ENCODE measurements around the gene DCUN1D2. TPM values are rescaled to one million over a fixed set of nuclear protein-coding genes. Genes with fewer than 3 reads are reported as not detected.
"Not testable (repeated sequence)": the region's sequence is repeated elsewhere in the genome, so short reads cannot be mapped to it uniquely, and the experiment has no call there.

The DCUN1D2 gene
- total and polyA plus RNA-seq, 3 donors from 2014 or later, result 16.3 to 78.5 (median 65.9) TPM

GRCh38 chr13:113528813-113529180 is 38.3 kb upstream of the DCUN1D2 start:
- TF ChIP-seq POLR2A (IDR thresholded peaks at IDR 0.05) (no peak), CTCF (IDR thresholded peaks at IDR 0.05) (no peak)
- H3K27me3 ChIP-seq, result no peaks in the 10 kb centered on the region
- H3K4me1 ChIP-seq, result peaks cover 19% of the 10 kb centered on the region
- H3K36me3 ChIP-seq (ENCODE audit: low read depth, missing control alignments), result no peaks in the 10 kb centered on the region
- intact Hi-C loops (cut with DNase I; ENCODE audit: low total_unique reads), result no loop called here
- no peaks in the 10 kb centered on the region for H3K9me3 ChIP-seq
- no peak overlapping the region for H3K27ac ChIP-seq
- H3K4me3 ChIP-seq, result no peak overlapping the region
- 90 to 93% methylated on average over 10 of the region's 10 CpGs for WGBS, 2 donors
- DNase-seq, result no peak

DNA sequence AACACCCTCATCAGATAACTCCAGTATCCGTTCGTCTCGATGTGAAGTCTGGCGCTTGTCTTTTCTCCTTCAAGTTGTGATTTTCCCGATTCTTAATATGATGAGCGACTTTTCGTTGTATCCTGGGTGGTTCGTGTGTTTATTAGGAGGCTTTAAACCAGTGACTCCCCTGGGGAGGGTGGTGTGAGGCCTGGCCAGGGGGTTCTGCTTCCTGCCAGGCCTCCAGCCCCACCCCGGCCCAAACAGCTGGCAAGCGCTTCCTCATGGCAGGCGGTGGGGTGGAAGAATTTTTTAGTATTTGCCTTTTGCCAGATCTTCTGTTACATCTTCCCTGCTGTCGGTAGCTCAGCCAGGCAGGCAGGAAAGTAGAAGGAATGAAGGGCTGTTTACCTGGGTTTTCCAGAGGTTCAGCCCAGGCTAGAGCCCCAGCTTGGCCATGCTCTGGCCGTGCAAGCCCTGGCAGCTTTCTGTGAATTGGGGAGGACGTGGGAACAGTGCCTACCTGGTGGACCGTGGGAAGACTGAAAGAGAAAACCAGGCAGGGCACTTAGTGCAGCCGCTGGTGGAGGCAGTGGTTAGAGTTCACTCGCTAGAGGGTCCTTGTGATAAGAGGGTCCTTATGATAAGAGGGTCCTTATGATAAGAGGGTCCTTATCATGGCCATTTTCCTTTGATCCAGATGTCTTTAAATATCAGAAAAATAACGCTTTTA is 37.7 kb upstream of the DCUN1D2 start:
- Histone ChIP-seq H3K9me3 (no peaks in the 10 kb centered on the region), H3K27ac (no peak overlapping the region), H3K36me3 (ENCODE audit: low read depth, missing control alignments) (no peaks in the 10 kb centered on the region), H3K4me1 (peaks cover 15% of the 10 kb centered on the region), H3K27me3 (no peaks in the 10 kb centered on the region), H3K4me3 (no peak overlapping the region)
- TF ChIP-seq CTCF (IDR thresholded peaks at IDR 0.05), result no peak
- WGBS, 2 donors, result 86 to 87% methylated on average over 18 of the region's 18 CpGs
- DNase-seq, result no peak
- intact Hi-C loops (cut with DNase I; ENCODE audit: low total_unique reads), result no loop called here

GRCh38 chr13:113527272-113527958 is 36.9 kb upstream of the DCUN1D2 start:
- intact Hi-C loops (cut with DNase I; ENCODE audit: low total_unique reads), result no loop called here
- peaks cover 12% of the 10 kb centered on the region for H3K4me1 ChIP-seq
- no peak for DNase-seq
- WGBS, 2 donors, result 77 to 86% methylated on average over 19 of the region's 19 CpGs
- no peaks in the 10 kb centered on the region for H3K9me3 ChIP-seq
- TF ChIP-seq POLR2A (IDR thresholded peaks at IDR 0.05) (no peak), CTCF (IDR thresholded peaks at IDR 0.05) (no peak)
- H3K4me3 ChIP-seq, result no peak overlapping the region
- no peaks in the 10 kb centered on the region for H3K27me3 ChIP-seq
- no peak overlapping the region for H3K27ac ChIP-seq
- no peaks in the 10 kb centered on the region for H3K36me3 ChIP-seq (ENCODE audit: low read depth, missing control alignments)

DNA sequence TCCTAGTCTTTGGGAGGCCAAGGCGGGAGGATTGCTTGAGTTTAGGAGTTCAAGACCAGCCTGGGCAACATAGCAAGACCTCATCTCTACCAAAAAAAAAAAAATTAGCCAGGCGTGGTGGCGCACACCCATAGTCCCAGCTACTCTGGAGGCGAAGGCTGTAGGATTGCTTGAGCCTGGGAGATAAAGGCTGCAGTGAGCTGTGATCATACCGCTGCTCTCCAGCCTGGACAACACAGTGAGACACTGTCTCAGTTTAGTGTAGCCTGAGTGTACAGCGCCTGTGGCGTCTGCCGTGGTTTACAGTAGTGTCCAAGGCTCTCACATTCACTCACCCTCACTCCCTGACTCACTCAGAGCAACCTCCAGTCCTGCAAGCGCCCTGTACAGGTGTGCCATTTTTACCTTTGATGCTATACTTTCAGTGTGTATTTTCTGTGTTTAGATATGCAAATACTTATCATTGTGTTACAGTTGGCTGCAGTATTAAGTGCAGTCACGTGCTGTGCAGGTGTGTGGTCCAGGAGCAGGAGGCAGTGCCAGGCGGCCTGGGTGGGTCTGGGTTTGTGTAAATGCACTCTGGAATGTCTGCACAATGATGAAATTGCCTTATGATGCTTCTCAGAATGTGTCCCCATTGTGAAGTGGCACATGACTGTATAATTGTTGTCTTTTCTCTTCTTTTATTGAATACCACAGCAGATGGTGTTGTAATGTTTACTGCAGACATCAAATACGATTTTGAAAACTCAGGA is 36.1 kb upstream of the DCUN1D2 start:
- DNase-seq, result no peak
- 86 to 94% methylated on average over 12 of the region's 12 CpGs for WGBS, 2 donors
- TF ChIP-seq POLR2A (IDR thresholded peaks at IDR 0.05) (no peak), CTCF (IDR thresholded peaks at IDR 0.05) (no peak)
- no peak overlapping the region for H3K4me3 ChIP-seq
- peaks cover 4% of the 10 kb centered on the region for H3K4me1 ChIP-seq
- no peaks in the 10 kb centered on the region for H3K36me3 ChIP-seq (ENCODE audit: low read depth, missing control alignments)
- no peak overlapping the region for H3K27ac ChIP-seq
- no peaks in the 10 kb centered on the region for H3K27me3 ChIP-seq
- H3K9me3 ChIP-seq, result no peaks in the 10 kb centered on the region
- intact Hi-C loops (cut with DNase I; ENCODE audit: low total_unique reads), result no loop called here

GRCh38 chr13:113522438-113522837 is 31.9 kb upstream of the DCUN1D2 start:
- H3K36me3 ChIP-seq (ENCODE audit: low read depth, missing control alignments); intact Hi-C loops (cut with DNase I; ENCODE audit: low total_unique reads); H3K4me1 ChIP-seq; DNase-seq; H3K4me3 ChIP-seq; H3K9me3 ChIP-seq; H3K27ac ChIP-seq; H3K27me3 ChIP-seq: not testable (repeated sequence)
- WGBS, 2 donors, result 91 to 97% methylated on average over 13 of the region's 13 CpGs

Data from testis (tissue), 3 donors.